ENCODE measurements around the gene HDAC1. TPM values are rescaled to one million over a fixed set of nuclear protein-coding genes. Genes with fewer than 3 reads are reported as not detected.

The HDAC1 gene
- total RNA-seq, 2 experiments from 2014 or later, result 226 to 230 TPM

DNA sequence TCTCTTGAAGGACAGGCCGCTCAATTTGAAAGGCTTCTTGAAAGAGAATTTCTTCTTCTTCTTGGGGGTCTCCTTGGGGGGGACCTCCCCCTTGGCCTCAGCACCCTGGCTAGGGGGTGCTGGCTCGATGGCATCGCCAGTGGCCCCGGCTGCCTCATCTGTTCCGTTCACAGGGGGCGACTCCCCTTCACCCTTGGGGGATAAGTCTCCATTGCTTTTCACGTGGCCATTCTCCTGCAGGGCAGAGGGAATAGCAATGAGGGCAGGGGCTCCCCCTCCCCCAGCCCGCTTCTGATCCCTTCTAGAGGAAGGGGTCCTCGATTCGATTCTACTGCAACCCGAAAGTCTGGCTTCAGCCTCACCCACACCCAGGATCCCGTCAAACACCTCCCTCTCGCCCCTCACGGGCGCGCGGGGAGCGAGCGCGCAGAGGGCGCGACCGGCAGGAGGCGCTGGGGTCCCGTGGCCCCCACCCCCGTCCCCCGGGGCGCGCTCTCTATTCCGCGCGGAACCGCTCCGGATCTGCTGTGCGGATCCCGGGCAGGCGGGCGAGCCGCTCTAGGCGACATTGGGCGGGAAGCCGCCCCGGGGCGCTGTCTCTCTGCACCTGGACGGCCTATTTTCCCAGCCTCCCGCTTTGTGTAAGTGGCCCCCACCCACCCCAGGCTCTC, 43.1 kb downstream of the HDAC1 start:
- DNase-seq, result peak; percentile 56
- no peak overlapping the region for H3K27ac Mint-ChIP-seq
- peak overlapping the region; percentile 82 for H3K4me3 Mint-ChIP-seq
- CTCF ChIA-PET, result interaction anchor here (0.6 to 0.7 kb wide), 3 partner anchors 12 to 87 kb away, joined by 3 to 5 read pairs (median 5); no protein-coding TSS in a partner anchor
- no peaks in the 10 kb centered on the region for H3K9me3 Mint-ChIP-seq
- POLR2A ChIA-PET, result interaction anchor here (0.6 to 1.4 kb wide), 5 partner anchors 13 to 119 kb away, joined by 3 to 6 read pairs (median 4); no protein-coding TSS in a partner anchor
- no peaks in the 10 kb centered on the region for H3K27me3 Mint-ChIP-seq
- H3K4me1 Mint-ChIP-seq, result peaks cover 48% of the 10 kb centered on the region
- peaks cover 38% of the 10 kb centered on the region for H3K36me3 Mint-ChIP-seq (ENCODE audit: low read depth)

DNA sequence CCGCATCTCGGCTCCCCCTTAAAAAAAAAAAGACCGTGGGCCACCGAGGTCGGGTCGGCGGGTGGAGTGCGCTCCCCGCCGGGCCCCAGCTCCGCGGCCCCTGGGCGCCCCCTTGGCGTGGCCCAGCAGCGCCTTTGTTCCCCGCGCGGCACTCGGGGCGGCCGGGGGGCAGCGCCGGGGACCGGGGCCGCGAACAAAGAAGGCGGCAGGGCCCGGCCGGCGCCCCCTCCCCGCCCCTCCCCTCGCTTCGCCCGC, 43.6 kb downstream of the HDAC1 start:
- H3K4me1 Mint-ChIP-seq, result peaks cover 48% of the 10 kb centered on the region
- peaks cover 37% of the 10 kb centered on the region for H3K36me3 Mint-ChIP-seq (ENCODE audit: low read depth)
- peak overlapping the region; percentile 82 for H3K4me3 Mint-ChIP-seq
- no peak overlapping the region for H3K27ac Mint-ChIP-seq
- DNase-seq, result no peak
- CTCF ChIA-PET, result interaction anchor here (0.5 to 1.4 kb wide), 5 partner anchors 13 to 87 kb away, joined by 3 to 5 read pairs (median 5); no protein-coding TSS in a partner anchor
- H3K27me3 Mint-ChIP-seq, result no peaks in the 10 kb centered on the region
- POLR2A ChIA-PET, result interaction anchor here (0.5 to 1.4 kb wide), 8 partner anchors 12 to 119 kb away, joined by 3 to 6 read pairs (median 4); no protein-coding TSS in a partner anchor
- no peaks in the 10 kb centered on the region for H3K9me3 Mint-ChIP-seq

DNA sequence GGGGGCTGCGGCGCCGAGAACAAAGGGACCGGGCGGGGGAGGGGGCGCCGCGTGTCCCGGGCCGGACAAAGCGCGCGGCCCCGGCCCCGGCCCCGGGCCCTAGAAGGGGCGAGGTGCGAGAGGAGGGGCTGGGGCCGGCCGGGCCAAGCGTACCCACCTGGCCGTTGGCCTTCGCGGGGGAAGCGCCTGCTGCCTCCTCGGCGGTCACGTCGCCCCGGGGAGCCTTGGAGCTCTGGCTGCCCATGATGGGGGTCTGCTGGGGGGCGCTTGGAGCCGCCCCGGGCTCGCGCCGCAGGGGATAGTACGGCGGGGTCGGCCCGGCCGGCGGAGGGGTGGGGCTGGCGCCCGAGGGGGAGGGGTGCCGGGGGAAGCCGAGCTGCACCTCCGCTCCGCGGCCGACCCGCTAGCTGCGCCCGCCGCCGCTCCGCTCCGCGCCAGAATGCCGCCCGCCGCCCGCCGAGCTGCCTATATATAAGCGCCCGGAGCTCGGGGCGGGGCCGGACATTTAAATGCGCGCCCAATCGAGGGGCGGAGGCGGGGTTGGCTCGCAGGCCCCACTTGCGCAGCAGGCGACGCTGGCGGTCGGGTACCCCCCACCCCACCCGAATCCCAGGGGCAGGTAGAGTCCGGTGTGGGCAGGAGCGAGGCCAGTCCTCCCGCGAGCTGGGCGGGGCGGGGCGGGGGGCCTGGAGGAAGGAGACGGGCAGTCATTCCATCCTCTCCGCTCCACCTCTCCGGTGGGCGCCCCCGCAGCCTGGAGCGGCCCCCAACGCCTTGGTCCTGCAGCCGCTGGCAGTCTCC, 44.1 kb downstream of the HDAC1 start, which contains the start of gene MARCKSL1:
MARCKSL1 (minus strand) TSS at position 444 of the 801 bp plus-strand sequence; CDS start at position 244, 200 bp downstream.
- peak within 1 kb of the TSS; percentile 82 for H3K4me3 Mint-ChIP-seq
- H3K4me1 Mint-ChIP-seq, result peaks cover 48% of the 10 kb centered on the region
- H3K9me3 Mint-ChIP-seq, result no peaks in the 10 kb centered on the region
- no peak within 1 kb of the TSS for H3K27ac Mint-ChIP-seq
- POLR2A ChIA-PET, result interaction anchor here (0.5 to 1.4 kb wide), 9 partner anchors 9 to 120 kb away, joined by 3 to 6 read pairs (median 4); no protein-coding TSS in a partner anchor
- peak; percentile 82 for DNase-seq
- H3K36me3 Mint-ChIP-seq (ENCODE audit: low read depth), result peaks cover 33% of the 10 kb centered on the region
- CTCF ChIA-PET, result interaction anchor here (0.5 to 1.8 kb wide), 8 partner anchors 9 to 154 kb away, joined by 3 to 6 read pairs (median 4); no protein-coding TSS in a partner anchor
- no peaks in the 10 kb centered on the region for H3K27me3 Mint-ChIP-seq

DNA sequence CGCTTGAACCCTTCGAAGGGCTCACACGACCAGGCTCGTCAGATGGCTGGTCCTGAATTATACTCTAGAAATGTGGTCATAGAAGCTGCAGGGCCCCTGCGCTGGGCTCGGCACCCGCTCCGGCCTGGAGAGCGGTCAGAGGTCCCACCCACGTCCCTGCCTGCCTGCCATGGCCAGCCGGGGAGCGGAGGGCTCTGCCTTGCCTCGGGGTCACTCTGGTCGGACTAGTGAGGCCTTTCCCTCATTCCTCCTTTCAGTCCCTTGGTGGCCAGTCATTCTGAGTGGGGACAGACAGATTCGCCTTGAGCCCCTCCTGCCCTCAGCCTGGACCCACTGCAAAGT, 44.7 kb downstream of the HDAC1 start:
- no peak for DNase-seq
- H3K27me3 Mint-ChIP-seq, result no peaks in the 10 kb centered on the region
- POLR2A ChIA-PET, result interaction anchor here (0.9 to 1.4 kb wide), 6 partner anchors 8 to 121 kb away, joined by 3 to 6 read pairs (median 4); no protein-coding TSS in a partner anchor
- H3K4me3 Mint-ChIP-seq, result peak overlapping the region; percentile 58
- no peak overlapping the region for H3K27ac Mint-ChIP-seq
- CTCF ChIA-PET, result interaction anchor here (0.7 to 1.8 kb wide), 6 partner anchors 8 to 121 kb away, joined by 3 to 6 read pairs (median 4); no protein-coding TSS in a partner anchor
- no peaks in the 10 kb centered on the region for H3K9me3 Mint-ChIP-seq
- peaks cover 50% of the 10 kb centered on the region for H3K4me1 Mint-ChIP-seq
- H3K36me3 Mint-ChIP-seq (ENCODE audit: low read depth), result peaks cover 27% of the 10 kb centered on the region

DNA sequence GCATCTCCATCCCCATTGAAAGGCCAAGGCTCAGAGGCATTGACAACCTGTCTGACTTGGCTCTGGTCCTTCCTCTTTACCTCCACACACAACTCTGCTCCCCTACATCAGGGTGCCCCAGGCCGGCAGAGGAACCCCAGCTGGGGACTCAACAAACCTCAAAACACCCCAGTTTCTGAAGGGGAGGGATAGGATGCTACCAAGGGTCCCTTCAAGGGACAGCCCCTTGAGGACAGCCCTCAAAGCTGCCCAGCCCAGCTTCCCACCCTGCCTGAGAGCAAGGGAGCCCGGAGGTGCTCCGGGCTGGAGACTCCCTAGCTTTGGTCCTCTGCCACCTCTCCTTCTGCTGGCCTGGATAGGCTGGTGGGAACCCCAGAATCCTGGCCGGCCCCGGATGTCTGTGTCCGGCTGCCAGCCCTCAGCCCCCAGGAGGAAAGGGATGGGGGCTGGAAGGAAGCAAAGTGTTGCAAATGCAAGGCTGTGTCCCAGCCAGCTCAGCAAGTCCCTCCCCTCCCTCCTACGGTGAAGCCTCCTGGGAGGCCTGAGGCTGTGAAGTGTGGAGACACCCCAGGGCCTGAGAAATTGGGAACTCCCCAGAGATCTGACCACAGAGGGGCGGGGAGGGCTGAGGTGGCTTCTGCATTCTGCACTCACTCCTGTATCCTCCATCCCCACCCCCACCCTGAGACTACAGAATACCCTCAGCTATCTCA, 45.2 kb downstream of the HDAC1 start:
- DNase-seq, result peak; percentile 54
- ChIA-PET POLR2A (interaction anchor here (0.7 kb wide), 1 partner anchor 10 kb away, joined by 3 read pairs; no protein-coding TSS in a partner anchor), CTCF (interaction anchor here (0.5 to 1.8 kb wide), 8 partner anchors 10 to 338 kb away, joined by 3 to 6 read pairs (median 4); partner anchors contain the start of gene TMEM39B)
- Mint-ChIP-seq H3K36me3 (ENCODE audit: low read depth) (peaks cover 22% of the 10 kb centered on the region), H3K4me3 (peak overlapping the region; percentile 58), H3K9me3 (no peaks in the 10 kb centered on the region), H3K27me3 (no peaks in the 10 kb centered on the region), H3K27ac (no peak overlapping the region), H3K4me1 (peaks cover 51% of the 10 kb centered on the region)

DNA sequence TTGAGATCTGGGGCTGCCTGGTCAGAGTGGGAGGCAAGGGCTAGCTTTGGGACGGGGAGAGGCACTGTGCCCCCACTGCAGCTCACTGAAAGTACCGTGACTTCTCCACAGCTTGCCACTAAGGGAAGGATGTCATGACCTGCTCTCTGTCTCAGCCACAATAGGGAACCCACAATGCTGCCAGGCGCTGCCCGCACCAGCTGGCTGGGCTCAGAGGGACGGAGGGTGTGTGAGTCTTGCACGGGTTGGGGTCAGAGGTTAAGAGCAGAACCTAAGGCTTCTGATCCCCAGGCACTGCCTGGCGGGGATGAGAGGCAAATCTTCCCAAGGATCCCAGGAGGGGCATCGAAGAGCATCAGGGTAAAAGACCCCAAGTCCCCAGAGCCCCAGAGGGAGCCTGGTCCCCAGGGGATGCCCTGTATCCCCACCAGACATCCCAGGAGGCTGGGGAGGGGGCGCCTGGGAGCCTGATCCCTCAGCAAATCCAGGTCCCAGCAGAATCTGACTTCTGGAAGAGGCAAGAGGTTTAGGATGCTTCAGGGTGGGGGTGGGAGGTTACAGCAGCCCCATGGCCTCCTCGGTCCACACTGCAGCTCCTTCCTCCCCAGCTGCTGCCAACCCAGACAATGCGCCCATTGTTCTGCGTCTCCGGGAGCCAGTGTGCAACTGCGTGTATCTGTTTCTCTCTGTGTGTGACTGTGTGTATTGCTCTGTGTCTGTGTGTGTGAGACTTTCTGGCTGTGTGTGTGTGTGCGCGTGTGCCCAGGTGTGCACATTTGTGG, 46.2 kb downstream of the HDAC1 start:
- Mint-ChIP-seq H3K4me3 (peak overlapping the region; percentile 3), H3K4me1 (peaks cover 56% of the 10 kb centered on the region), H3K27ac (peak overlapping the region; percentile 14), H3K36me3 (ENCODE audit: low read depth) (peaks cover 14% of the 10 kb centered on the region), H3K9me3 (no peaks in the 10 kb centered on the region), H3K27me3 (no peaks in the 10 kb centered on the region)
- ChIA-PET POLR2A (interaction anchor here (0.7 kb wide), 1 partner anchor 9 kb away, joined by 3 read pairs; no protein-coding TSS in a partner anchor), CTCF (interaction anchor here (0.5 to 1.6 kb wide), 4 partner anchors 9 to 265 kb away, joined by 3 to 6 read pairs (median 4); partner anchors contain the start of gene TMEM39B)
- DNase-seq, result no peak

DNA sequence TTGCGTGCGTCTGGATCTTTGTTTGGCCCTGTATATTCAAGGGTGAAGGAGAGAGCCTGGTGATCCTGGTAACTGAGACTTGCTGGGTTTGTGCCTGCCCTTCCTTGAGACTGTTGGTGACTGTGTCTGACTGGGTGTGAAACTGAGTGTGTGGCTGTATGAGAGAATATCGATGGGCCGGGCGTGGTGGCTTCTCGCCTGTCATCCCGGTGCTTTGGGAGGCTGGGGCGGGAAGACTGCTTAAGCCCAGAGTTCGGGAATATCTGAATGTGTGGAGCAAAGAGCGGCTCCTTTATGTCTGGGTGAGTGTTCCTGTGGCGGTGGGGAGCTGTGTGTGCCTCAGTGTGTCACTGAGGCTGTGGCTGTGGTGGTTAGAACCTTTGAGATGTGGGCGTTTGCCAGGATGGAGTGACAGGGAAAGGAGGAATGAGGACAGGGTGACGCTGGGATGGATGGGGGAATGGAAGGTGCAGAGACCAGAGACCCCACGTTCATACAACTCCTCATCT, 46.8 kb downstream of the HDAC1 start:
- Mint-ChIP-seq H3K27ac (peak overlapping the region; percentile 14), H3K36me3 (ENCODE audit: low read depth) (peaks cover 10% of the 10 kb centered on the region), H3K9me3 (no peaks in the 10 kb centered on the region), H3K4me1 (peaks cover 54% of the 10 kb centered on the region), H3K4me3 (no peak overlapping the region), H3K27me3 (no peaks in the 10 kb centered on the region)
- ChIA-PET CTCF (no interaction called here), POLR2A (interaction anchor here (0.5 kb wide), 1 partner anchor 41 kb away, joined by 6 read pairs; no protein-coding TSS in a partner anchor)
- no peak for DNase-seq

DNA sequence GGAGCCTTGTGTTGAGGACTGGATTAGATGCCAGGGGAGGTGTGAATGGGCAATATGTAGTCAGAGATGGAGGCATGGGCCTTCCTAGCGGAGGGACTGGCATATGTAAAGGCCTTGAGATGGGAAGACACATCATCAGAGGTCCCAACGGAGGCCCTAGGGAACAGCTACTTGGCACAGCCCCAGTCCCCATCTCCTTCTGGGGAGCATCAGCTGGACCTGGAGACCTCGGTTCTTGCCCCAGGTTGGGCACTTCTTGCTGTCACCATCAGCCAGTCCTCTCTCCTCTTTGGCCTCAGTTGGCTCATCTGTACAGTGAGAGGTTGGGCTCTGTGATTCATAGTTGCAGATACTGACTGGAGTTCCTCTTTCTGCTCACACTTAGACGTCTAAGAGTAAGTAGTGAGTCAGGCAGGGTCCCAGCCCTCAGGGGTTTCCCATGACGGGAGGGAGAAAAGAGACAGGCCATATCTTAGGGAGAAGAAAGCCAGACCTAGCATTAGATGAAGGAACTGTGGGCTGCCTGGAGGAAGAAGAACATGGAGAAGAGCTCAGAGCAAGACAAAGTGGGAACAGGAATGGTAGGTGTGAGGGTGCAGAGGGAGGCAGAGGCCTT, 47.6 kb downstream of the HDAC1 start:
- peaks cover 4% of the 10 kb centered on the region for H3K36me3 Mint-ChIP-seq (ENCODE audit: low read depth)
- H3K9me3 Mint-ChIP-seq, result no peaks in the 10 kb centered on the region
- no peaks in the 10 kb centered on the region for H3K27me3 Mint-ChIP-seq
- ChIA-PET CTCF (interaction anchor here (0.5 kb wide), 1 partner anchor 604 kb away, joined by 3 read pairs; no protein-coding TSS in a partner anchor), POLR2A (interaction anchor here (0.5 kb wide), 1 partner anchor 41 kb away, joined by 6 read pairs; no protein-coding TSS in a partner anchor)
- H3K27ac Mint-ChIP-seq, result peak overlapping the region; percentile 14
- H3K4me1 Mint-ChIP-seq, result peaks cover 47% of the 10 kb centered on the region
- H3K4me3 Mint-ChIP-seq, result no peak overlapping the region
- DNase-seq, result no peak

DNA sequence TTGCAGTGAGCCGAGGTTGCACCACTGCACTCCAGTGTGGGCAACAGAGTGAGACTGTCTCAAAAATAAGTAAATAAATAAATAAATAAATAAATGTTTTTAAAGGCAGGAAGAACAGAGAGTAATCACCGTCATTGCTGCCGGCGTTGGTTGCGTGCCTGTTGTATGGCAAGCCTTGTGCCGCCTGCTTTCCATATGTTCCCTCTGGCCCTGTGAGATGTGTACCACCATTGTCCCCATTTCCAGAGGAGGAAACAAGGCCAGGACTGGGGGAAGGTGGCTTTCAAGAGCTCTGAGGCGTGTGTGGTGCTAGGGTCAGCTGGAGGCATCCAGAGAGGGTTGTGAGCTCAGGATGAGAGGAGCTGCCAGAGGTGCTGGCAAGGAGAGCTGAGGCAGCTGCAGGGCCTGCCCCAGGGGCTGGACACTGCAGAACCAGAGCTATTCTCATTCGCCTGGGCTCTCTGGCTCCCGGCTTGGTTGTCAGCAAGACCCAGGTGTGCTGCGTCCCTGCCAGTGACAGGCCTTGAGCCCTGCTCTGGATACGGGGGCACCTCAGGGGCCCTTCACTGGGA, 49.4 kb downstream of the HDAC1 start:
- H3K27ac Mint-ChIP-seq, result no peak overlapping the region
- H3K4me1 Mint-ChIP-seq, result peaks cover 50% of the 10 kb centered on the region
- H3K36me3 Mint-ChIP-seq (ENCODE audit: low read depth), result no peaks in the 10 kb centered on the region
- no peak for DNase-seq
- peaks cover 2% of the 10 kb centered on the region for H3K27me3 Mint-ChIP-seq
- CTCF ChIA-PET, result interaction anchor here (0.6 to 1.5 kb wide), 3 partner anchors 11 to 255 kb away, joined by 3 to 5 read pairs (median 3); no protein-coding TSS in a partner anchor
- no peaks in the 10 kb centered on the region for H3K9me3 Mint-ChIP-seq
- POLR2A ChIA-PET, result no interaction called here
- no peak overlapping the region for H3K4me3 Mint-ChIP-seq

DNA sequence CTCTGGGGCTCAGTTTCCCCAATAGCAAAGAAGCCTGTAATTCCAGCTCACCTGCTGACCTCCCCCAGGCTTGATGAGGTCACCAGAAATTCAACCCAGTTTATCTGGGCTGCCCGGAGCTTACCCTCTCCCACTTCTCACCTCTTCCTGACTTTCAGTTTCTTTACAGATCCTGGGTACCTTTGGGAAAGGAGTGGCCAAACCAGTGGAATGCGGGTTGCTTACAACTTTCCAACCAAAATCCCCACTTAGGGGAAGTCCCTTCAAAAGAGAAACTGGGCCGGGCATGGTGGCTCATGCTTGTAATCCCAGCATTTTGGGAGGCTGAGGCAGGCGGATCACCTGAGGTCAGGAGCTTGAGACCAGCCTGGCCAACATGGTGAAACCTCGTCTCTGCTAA, 50.1 kb downstream of the HDAC1 start:
- ChIA-PET CTCF (interaction anchor here (0.6 to 1.5 kb wide), 5 partner anchors 9 to 256 kb away, joined by 3 to 5 read pairs (median 3); no protein-coding TSS in a partner anchor), POLR2A (no interaction called here)
- Mint-ChIP-seq H3K27me3 (peaks cover 4% of the 10 kb centered on the region), H3K4me3 (no peak overlapping the region), H3K9me3 (no peaks in the 10 kb centered on the region), H3K4me1 (peaks cover 46% of the 10 kb centered on the region), H3K36me3 (ENCODE audit: low read depth) (no peaks in the 10 kb centered on the region), H3K27ac (peak overlapping the region; percentile 63)
- no peak for DNase-seq

DNA sequence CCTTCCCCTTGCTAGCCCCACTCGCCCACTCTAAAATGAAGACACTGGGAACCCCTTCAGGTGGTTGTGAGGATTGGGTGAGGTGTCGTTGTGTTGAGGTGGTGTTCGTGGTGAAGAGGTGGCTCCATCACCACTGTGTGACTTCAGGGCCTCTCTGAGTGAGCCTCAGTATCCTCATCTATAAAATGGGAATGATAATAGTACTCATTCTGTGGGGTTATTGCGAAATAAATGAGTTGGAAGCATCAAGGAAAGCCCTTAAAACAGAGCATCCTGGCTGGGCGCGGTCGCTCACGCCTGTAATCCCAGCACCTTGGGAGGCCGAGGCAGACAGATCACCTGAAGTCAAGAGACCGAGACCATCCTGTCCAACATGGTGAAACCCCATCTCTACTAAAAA, 50.8 kb downstream of the HDAC1 start:
- H3K27me3 Mint-ChIP-seq, result peaks cover 4% of the 10 kb centered on the region
- H3K4me1 Mint-ChIP-seq, result peaks cover 39% of the 10 kb centered on the region
- POLR2A ChIA-PET, result interaction anchor here (0.6 kb wide), 1 partner anchor 133 kb away, joined by 3 read pairs; no protein-coding TSS in a partner anchor
- no peak overlapping the region for H3K4me3 Mint-ChIP-seq
- H3K36me3 Mint-ChIP-seq (ENCODE audit: low read depth), result no peaks in the 10 kb centered on the region
- H3K9me3 Mint-ChIP-seq, result no peaks in the 10 kb centered on the region
- peak overlapping the region; percentile 63 for H3K27ac Mint-ChIP-seq
- DNase-seq, result no peak
- CTCF ChIA-PET, result interaction anchor here (0.8 to 1.2 kb wide), 2 partner anchors 8 to 95 kb away, joined by 3 to 4 read pairs; no protein-coding TSS in a partner anchor

Data from activated CD4-positive, alpha-beta T cell treated with anti-CD3 and anti-CD28 coated beads, Interleukin-2, amount 10 ng/mL, durations not matched to agents 7 days and 5 days (primary cell).